HuH-7.5 (cell line): ENCODE measurements around the gene ZGPAT.
"Not testable (repeated sequence)": the region's sequence is repeated elsewhere in the genome, so short reads cannot be mapped to it uniquely, and the experiment has no call there.

ENCODE experiments used
- DNase-seq: peaks from one replicate; pipeline ENCODE4 v3.0.0; 2011; ENCODE audit warnings: low spot score

Gene ZGPAT

GRCh38 chr20:63707558-63708300 lies at the start of gene ZGPAT, which contains the start of gene ARFRP1:
Gene ZGPAT, plus strand, starts transcription at chr20:63708039. Its CDS starts 542 bp downstream, at chr20:63708581.
Gene ARFRP1, minus strand, starts transcription at chr20:63707976. Its CDS starts 885 bp downstream, at chr20:63707091.
- DNase-seq: peak; percentile 94

GRCh38 chr20:63658749-63659187 lies 49.1 kb upstream of the ZGPAT start:
- no peak for DNase-seq

DNA sequence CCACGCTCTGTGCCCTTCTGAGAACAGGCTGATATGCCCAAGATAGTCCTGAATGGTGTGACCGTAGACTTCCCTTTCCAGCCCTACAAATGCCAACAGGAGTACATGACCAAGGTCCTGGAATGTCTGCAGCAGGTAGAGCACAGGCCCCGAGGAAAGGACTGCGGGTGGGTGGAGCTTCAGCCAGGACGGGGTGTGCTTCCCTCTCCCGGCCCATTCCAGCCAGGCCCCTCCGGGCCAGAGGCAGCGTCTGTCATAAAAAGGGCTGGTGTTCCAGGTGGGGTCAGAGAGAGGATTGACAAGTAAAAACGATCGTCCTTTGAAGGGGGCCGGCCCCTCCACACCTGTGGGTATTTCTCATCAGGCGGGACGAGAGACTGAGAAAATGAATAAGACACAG lies 48.5 kb upstream of the ZGPAT start:
- DNase-seq: no peak

DNA sequence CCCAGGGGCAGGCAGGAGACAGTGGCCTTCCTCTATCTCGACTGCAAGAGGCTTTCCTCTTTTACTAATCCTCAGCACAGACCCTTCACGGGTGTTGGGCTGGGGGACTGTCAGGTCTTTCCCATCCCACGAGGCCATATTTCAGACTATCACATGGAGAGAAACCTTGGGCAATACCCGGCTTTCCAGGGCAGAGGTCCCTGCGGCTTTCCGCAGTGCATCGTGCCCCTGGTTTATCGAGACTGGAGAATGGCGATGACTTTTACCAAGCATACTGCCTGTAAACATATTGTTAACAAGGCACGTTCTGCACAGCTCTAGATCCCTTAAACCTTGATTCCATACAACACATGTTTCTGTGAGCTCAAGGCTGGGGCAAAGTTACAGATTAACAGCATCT lies 47.7 kb upstream of the ZGPAT start:
- DNase-seq: not testable (repeated sequence)

DNA sequence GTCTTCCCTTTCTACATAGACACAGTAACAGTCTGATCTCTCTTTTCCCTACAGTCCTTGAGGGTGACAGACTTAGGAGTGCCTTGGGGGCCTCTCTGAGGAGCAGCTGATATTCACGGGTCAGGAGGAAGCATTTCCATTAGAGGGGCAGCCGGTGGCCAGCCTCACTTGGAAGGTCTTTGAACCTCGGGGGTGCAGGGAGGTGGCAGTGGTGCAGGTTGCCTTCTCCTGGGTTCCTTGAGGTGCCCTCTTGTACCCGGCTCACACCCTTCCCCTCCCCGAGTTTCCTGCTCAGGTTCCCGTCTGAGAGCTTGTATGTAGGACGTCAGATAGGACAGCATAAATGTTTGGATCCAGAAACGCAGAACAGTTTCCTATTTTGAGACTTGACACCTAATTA lies 47.2 kb upstream of the ZGPAT start:
- DNase-seq: no peak

- no peak for DNase-seq
These were observed 46.7 kb upstream of the ZGPAT start for GRCh38 chr20:63661108-63661507.

GRCh38 chr20:63661959-63662812 lies 45.7 kb upstream of the ZGPAT start:
- DNase-seq: no peak

DNA sequence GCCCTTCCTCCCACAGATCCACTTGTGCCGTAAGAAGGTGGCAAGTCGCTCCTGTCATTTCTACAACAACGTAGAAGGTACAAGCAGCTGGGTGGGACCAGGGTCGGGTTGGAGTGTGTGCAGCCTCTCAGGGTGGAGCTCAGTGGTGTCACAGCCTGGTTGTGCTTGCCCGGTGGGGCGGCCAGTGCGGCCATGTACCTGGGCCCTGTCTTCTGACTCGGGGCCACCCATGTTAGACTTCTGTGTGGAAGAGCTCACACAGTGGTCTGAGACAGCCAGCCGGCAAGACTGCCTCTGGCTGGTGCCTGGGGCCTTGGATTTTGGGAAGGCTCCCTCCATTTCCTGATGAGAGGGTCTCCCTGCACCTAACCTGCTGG lies 45.0 kb upstream of the ZGPAT start:
- no peak for DNase-seq

DNA sequence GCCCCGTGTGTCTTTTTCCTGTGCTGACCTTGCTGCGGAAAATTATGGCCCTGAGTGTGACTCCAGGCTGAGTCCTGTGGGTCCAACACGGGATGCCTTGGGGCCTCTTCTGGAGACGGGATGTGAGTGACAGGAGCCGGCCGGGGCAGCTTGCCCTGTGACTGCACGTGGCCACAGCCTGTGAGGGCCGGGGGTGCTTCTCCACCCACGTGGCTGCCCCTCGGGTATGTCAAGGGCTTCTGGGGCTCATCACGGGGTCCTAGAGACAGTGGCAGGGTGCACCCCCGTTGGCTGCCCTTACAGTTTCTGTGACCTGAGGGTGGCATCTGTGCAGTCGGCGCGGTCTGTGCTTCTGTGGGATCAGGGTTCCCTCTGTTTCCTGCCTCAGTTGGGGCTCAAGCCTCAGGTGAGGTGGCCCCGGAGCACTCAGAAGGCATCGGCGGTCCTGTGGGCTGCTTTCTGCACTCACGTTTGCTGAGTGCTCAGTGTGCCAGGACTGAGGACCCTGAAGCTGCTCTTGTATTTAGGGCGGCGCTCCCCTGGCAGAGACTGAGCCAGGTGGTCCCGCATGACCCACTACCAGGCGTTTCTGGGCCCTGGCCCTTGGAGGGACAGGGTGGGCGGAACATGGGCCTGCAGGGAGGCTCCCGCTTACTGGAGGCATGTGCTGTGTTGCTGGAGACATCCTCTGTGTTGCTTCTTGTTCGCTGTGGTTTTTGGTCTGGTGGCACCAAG lies 44.3 kb upstream of the ZGPAT start:
- DNase-seq: no peak

DNA sequence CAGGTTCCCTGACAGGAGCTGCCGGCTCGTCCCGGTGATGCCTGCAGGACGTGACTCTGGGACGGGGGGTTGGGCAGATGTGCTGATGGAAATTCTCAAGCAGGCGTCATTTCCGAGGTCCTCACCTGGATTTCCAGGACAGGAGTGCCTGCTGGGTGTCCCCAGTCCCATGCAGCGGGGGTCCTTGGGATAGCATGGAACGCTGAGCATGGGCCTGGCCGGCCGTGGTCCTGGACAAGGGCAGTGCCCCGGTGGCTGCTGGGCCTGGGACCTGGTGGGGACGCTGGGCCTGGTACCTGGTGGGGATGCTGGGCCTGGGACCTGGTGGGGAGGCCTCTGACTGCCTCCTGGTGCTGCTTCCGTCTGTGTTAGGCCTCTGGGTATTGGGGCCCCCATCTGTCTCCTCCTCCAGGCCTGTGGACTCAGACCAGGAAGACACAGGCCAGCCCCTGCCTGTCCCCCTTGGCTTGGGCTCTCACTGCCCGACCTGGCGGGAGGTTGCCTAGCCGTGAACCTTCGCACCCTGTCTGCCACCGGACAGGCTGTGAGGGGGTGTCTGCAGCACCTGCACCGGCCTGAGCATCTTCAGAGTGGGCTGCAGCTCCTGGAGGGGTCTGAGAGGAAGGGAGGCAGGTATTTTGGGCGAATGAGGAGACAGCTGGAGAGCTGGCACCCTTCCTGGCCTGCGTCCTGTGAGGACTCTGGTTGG lies 43.5 kb upstream of the ZGPAT start:
- DNase-seq: no peak

GRCh38 chr20:63664861-63665594 lies 42.8 kb upstream of the ZGPAT start:
- peak; percentile 81 for DNase-seq

- DNase-seq: no peak
These were observed 42.1 kb upstream of the ZGPAT start for GRCh38 chr20:63665708-63666107.

DNA sequence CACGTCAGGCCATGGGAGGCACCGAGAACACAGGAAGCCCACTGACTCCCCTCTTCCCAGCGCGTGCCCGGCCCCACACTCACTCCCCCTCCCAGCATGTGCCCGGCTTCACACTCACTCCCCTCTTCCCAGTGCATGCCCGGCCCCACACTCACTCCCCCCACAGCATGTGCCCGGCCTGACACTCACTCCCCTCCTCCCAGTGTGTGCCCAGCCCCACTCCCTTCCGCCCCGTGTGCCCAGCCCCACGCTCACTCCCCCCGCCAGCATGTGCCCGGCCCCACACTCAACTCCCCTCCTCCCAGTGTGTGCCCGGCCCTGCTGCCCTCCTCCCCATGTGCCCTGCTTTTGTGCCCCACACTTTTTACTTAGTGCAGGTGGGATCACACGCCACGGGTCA lies 40.0 kb upstream of the ZGPAT start:
- DNase-seq: no peak

DNA sequence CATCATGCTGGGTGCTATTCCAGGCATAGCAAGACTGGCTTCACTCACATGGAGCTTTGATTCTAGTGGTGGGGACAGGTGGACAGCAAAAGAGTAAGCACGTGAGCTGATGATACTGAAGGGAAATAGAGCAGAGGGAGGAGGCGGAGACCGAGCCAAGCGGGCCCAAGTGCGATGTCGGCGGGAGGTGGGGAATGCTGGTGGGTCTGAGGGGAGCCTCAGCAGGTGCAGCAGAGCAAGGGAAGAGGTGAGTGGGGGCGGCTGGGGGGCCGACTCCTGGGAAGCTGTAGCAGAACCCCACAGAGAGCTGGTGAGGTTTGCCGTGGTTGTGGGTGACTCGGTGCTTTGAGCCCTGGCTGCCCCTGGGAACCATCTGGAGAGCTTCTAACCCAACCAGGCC lies 39.5 kb upstream of the ZGPAT start:
- no peak for DNase-seq

GRCh38 chr20:63671695-63672094 lies 36.1 kb upstream of the ZGPAT start:
- not testable (repeated sequence) for DNase-seq

GRCh38 chr20:63672666-63673065 lies 35.2 kb upstream of the ZGPAT start:
- no peak for DNase-seq

DNA sequence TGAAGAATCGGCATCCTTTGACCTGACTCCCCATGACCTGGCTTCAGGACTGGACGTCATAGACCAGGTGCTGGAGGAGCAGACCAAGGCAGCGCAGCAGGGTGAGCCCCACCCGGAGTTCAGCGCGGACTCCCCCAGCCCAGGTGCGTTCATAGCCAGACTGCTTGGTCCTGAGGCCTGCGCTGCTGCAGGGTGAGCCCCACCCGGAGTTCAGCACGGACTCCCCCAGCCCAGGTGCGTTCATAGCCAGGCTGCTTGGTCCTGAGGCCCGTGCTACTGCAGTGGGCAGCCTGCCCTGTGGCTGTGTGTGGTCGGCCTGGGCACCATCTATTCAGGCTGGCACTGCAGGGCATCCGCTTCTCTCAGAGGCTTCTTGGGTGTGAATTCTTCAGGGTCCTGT lies 33.9 kb upstream of the ZGPAT start:
- DNase-seq: no peak

GRCh38 chr20:63675681-63676368 lies 32.0 kb upstream of the ZGPAT start:
- DNase-seq: no peak

GRCh38 chr20:63678071-63678470 lies 29.8 kb upstream of the ZGPAT start:
- no peak for DNase-seq

GRCh38 chr20:63678667-63679465 lies 29.0 kb upstream of the ZGPAT start:
- DNase-seq: no peak
